HEK293 (cell line): Measurements from ENCODE around the gene EED.

Source experiments
- AEBP2 ChIP-seq: fragments of 450-650 bp; formaldehyde crosslinking; IDR thresholded peaks from 2 replicates; pipeline ENCODE4 v1.5.1; 2016; ENCODE audit warnings: missing biosample characterization, missing genetic modification characterization, borderline replicate concordance
- HIC1 ChIP-seq: fragments of 450-650 bp; formaldehyde crosslinking; IDR thresholded peaks from 2 replicates; pipeline ENCODE4 v1.5.1; 2016; ENCODE audit warnings: missing biosample characterization, missing genetic modification characterization
- KLF9 ChIP-seq: fragments of 450-650 bp; formaldehyde crosslinking; IDR thresholded peaks from 2 replicates; pipeline ENCODE4 v1.5.1; 2016; ENCODE audit warnings: missing biosample characterization, missing genetic modification characterization, low read depth
- MZF1 ChIP-seq: fragments of 450-650 bp; formaldehyde crosslinking; IDR thresholded peaks from 2 replicates; pipeline ENCODE4 v1.5.1; 2017; ENCODE audit warnings: missing biosample characterization, missing genetic modification characterization, borderline replicate concordance
- SETDB1 ChIP-seq: IDR thresholded peaks from one replicate; pipeline ENCODE4 v1.6.1; 2017; ENCODE audit warnings: mild to moderate bottlenecking, low read length, moderate library complexity, mixed read lengths; ENCODE audit not compliant: insufficient read length
- SP3 ChIP-seq: fragments of 450-650 bp; formaldehyde crosslinking; IDR thresholded peaks from 2 replicates; pipeline ENCODE4 v1.5.1; 2016; ENCODE audit warnings: missing biosample characterization, missing genetic modification characterization
- ZBTB11 ChIP-seq: fragments of 450-650 bp; formaldehyde crosslinking; conservative IDR thresholded peaks from 2 replicates; pipeline ENCODE4 v1.5.1; 2016; ENCODE audit warnings: low read depth, missing biosample characterization, missing genetic modification characterization
- ZBTB17 ChIP-seq: fragments of 450-650 bp; formaldehyde crosslinking; IDR thresholded peaks from 2 replicates; pipeline ENCODE4 v1.5.1; 2016; ENCODE audit warnings: missing biosample characterization, missing genetic modification characterization
- ZBTB48 ChIP-seq: fragments of 450-650 bp; formaldehyde crosslinking; IDR thresholded peaks from 2 replicates; pipeline ENCODE4 v1.5.1; 2016; ENCODE audit warnings: missing biosample characterization, missing genetic modification characterization
- ZNF138 ChIP-seq: fragments of 450-650 bp; formaldehyde crosslinking; IDR thresholded peaks from 2 replicates; pipeline ENCODE4 v1.5.1; 2016; ENCODE audit warnings: missing biosample characterization, missing genetic modification characterization, borderline replicate concordance
- ZNF146 ChIP-seq: fragments of 450-650 bp; formaldehyde crosslinking; IDR thresholded peaks from 2 replicates; pipeline ENCODE4 v1.5.1; 2016; ENCODE audit warnings: missing biosample characterization, missing genetic modification characterization
- ZNF148 ChIP-seq: fragments of 450-650 bp; formaldehyde crosslinking; IDR thresholded peaks from 2 replicates; pipeline ENCODE4 v1.5.0; 2017; ENCODE audit warnings: missing biosample characterization, missing genetic modification characterization, borderline replicate concordance
- ZNF2 ChIP-seq: fragments of 450-650 bp; formaldehyde crosslinking; IDR thresholded peaks from 2 replicates; pipeline ENCODE4 v1.5.1; 2016; ENCODE audit warnings: missing biosample characterization, missing genetic modification characterization
- ZNF214 ChIP-seq: fragments of 450-650 bp; formaldehyde crosslinking; IDR thresholded peaks from 2 replicates; pipeline ENCODE4 v1.5.1; 2017; ENCODE audit warnings: missing biosample characterization, mild to moderate bottlenecking, missing genetic modification characterization, borderline replicate concordance
- ZNF362 ChIP-seq: fragments of 450-650 bp; formaldehyde crosslinking; IDR thresholded peaks from 2 replicates; pipeline ENCODE4 v1.5.1; 2016; ENCODE audit warnings: missing biosample characterization, missing genetic modification characterization
- ZNF398 ChIP-seq: fragments of 450-650 bp; formaldehyde crosslinking; IDR thresholded peaks from 2 replicates; pipeline ENCODE4 v1.5.1; 2017; ENCODE audit warnings: missing biosample characterization, missing genetic modification characterization
- ZNF423 ChIP-seq: fragments of 450-650 bp; formaldehyde crosslinking; IDR thresholded peaks from 2 replicates; pipeline ENCODE4 v1.5.1; 2016; ENCODE audit warnings: missing biosample characterization, missing genetic modification characterization
- ZNF501 ChIP-seq: fragments of 450-650 bp; formaldehyde crosslinking; IDR thresholded peaks from 2 replicates; pipeline ENCODE4 v1.5.1; 2016; ENCODE audit warnings: missing biosample characterization, missing genetic modification characterization
- ZNF560 ChIP-seq: fragments of 450-650 bp; formaldehyde crosslinking; IDR thresholded peaks from 2 replicates; pipeline ENCODE4 v1.5.1; 2017; ENCODE audit warnings: missing biosample characterization, missing genetic modification characterization, borderline replicate concordance
- ZNF629 ChIP-seq: fragments of 450-650 bp; formaldehyde crosslinking; IDR thresholded peaks from 2 replicates; pipeline ENCODE4 v1.5.1; 2017; ENCODE audit warnings: missing biosample characterization, missing genetic modification characterization
- ZNF645 ChIP-seq: fragments of 450-650 bp; formaldehyde crosslinking; IDR thresholded peaks from 2 replicates; pipeline ENCODE4; 2016; ENCODE audit warnings: missing biosample characterization, missing genetic modification characterization
- ZNF658 ChIP-seq: fragments of 450-650 bp; formaldehyde crosslinking; IDR thresholded peaks from 2 replicates; pipeline ENCODE4; 2016; ENCODE audit warnings: missing biosample characterization, missing genetic modification characterization
- ZSCAN23 ChIP-seq: fragments of 450-650 bp; formaldehyde crosslinking; IDR thresholded peaks from 2 replicates; pipeline ENCODE4 v1.5.1; 2016; ENCODE audit warnings: missing biosample characterization, missing genetic modification characterization
- ZXDB ChIP-seq: fragments of 450-650 bp; formaldehyde crosslinking; IDR thresholded peaks from 2 replicates; pipeline ENCODE4 v1.5.1; 2016; ENCODE audit warnings: missing biosample characterization, missing genetic modification characterization

Gene EED

GRCh38 chr11:86244522-86245368 is at the start of gene EED (continued):
- TF ChIP-seq ZNF362 (tag by site-specific recombination) = no peak
- 0 out of 2 replicates have a peak, but pooled peaks have one; percentile 20 for TF ChIP-seq ZNF2 (tag by site-specific recombination)
- 0 out of 2 replicates have a peak, but pooled peaks have one; percentile 20 for TF ChIP-seq ZNF398 (tag by site-specific recombination)
- TF ChIP-seq ZNF214 (tag by site-specific recombination) = no peak
- TF ChIP-seq ZNF560 (tag by site-specific recombination) = no peak
- peak; percentile 61 for TF ChIP-seq ZBTB17 (tag by site-specific recombination)
- no peak for TF ChIP-seq ZSCAN23
- TF ChIP-seq ZBTB11 (tag by site-specific recombination) = peak; percentile 41
- no peak for TF ChIP-seq ZNF658 (tag by site-specific recombination)
- peak; percentile 51 for TF ChIP-seq ZXDB (tag by site-specific recombination)
- peak; percentile 57; the same call in 1 of the 2 replicates for TF ChIP-seq ZNF629 (tag by site-specific recombination)
- peak; percentile 35; the same call in 1 of the 2 replicates for TF ChIP-seq KLF9 (tag by site-specific recombination)
- peak; percentile 84; the same call in 1 of the 2 replicates for TF ChIP-seq ZNF501 (tag by site-specific recombination)
- TF ChIP-seq ZNF423 (tag by site-specific recombination) = no peak
- peak; percentile 45; the same call in 1 of the 2 replicates for TF ChIP-seq ZNF146
- no peak for TF ChIP-seq ZNF645
- TF ChIP-seq HIC1 (tag by site-specific recombination) = no peak
- TF ChIP-seq SP3 (tag by site-specific recombination) = peak; percentile 54
- TF ChIP-seq ZNF148 (tag by site-specific recombination) = no peak
- no peak for TF ChIP-seq ZNF138 (tag by site-specific recombination)
- no peak for TF ChIP-seq SETDB1
- no peak for TF ChIP-seq AEBP2 (tag by site-specific recombination)
- TF ChIP-seq ZBTB48 = peak; percentile 78
- TF ChIP-seq MZF1 (tag by site-specific recombination) = 0 out of 2 replicates have a peak, but pooled peaks have one; percentile 49
